Fibroblast of skin of abdomen (primary cell): ENCODE data around the gene NUP188.

Experiments used
- DNase-seq: peaks from one replicate; pipeline ENCODE4 v3.0.0-alpha.2; 2013

Gene NUP188

DNA sequence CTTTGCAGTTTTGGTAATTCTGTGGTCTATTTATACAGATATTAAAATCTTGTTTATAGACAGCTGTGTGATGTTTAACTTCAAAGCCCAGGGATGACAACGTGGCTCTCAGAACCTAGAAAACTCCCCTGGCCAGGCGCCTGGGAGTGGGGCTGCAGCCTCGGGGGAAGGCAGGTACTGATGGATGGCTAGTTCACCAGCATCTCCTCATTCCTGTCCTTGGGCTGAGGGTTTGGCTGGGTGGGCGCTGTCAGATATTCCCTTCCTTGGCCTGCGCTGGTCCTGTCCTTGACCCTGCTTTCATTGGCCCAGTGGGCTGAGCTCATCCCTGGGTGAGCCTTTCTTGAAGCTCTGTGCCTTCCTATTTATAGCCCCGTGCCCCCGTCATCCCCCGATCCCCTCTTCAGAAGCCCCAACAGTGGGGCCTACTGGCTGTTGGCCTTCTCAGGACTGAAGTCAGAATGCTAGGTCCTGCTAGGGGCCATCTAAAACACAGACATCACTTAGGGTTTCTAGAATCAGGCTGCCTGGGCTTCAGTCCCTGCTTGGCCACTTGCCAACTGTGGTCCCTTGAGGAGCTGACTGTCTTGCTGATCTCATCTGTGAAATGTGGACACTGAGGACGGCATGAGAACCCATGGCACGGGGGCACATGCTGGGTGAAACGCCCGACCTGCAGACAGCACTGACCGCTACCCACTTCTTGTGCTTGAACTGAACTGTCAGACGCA, 59.7 kb downstream of the NUP188 start:
- DNase-seq = no peak

- DNase-seq = no peak
Observed at GRCh38 chr9:129007766-129008468, 60.4 kb downstream of the NUP188 start.

DNA sequence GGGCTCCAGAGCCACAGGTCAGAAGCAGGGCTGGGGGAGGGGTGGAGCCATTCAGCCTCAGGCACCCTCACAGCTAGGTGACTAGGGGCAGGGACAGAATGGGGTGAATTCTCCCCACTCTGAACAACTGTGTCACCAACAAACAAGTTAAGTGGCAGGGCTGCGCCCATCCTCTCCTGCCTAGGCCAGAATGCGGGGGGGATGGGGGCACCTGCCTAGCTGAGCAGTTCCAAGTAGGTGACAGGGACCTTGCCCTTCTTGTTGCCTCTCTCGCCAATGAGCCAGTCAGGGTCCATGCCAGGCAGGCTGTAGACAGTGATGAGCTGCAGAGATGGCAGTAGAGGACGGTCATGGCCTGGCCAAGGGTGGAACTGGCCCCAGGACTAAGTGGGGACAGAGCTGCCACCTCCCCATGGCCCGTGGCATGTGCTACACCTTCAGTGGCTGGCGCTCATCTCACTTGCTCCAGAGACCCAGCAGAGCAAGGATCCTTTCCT, 61.0 kb downstream of the NUP188 start:
- DNase-seq = no peak

DNA sequence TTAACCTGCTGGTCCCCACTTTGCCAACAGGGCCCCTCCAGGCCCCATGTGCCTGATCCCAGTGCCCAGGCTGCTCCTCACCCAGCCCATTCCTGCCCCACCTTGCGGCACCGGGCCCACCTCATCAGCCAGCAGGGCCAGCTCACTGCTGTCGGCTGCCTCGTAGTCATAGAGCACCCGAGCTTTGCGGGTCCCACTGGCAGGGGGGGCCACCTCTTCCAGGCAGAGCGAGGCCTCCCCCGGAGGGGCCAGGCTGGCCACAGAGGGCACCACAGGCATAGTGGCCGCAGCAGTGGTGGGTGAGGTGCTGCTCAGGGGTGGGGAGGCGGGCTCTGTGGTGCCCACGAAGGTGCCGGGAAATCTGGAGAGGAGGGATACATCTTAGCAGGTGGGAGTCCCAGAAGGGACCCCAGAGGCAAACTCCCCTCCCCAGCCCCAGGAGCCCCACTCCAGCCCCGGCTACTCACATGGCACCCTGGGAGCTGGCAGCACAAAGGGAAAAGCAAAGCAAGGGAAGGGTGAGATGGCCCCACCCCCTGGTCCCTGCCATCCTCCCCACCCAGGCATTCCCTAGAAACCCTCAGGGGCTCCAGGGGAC, 61.6 kb downstream of the NUP188 start:
- no peak for DNase-seq

DNA sequence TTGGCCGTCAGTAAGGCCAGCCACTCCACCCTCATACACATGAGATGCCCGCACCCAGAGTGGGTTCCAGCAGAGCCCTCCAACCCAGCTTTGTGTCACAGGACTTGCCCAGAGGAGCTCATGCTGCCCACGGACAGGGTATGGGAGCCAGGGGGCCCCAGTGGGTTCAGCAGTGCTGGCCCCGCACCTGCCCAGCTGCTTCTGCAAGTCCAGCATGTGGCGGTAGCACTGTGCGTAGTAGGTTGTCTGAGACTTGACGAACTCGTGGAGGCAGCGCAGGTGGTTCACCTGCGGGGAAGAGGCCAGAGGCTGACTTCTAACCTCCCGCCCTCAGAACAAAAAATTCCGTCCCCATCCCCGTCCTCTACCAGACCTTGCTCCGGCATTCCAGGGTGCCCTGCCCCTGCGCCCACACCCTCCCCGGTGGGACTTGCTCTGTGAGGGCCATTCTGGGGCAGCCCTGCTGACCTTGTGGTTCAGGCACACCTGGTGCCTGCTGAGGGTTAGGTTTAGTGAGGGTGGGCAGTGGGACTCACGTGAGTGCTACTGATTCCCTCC, 62.2 kb downstream of the NUP188 start:
- no peak for DNase-seq

- no peak for DNase-seq
Observed at GRCh38 chr9:129010267-129010975, 62.9 kb downstream of the NUP188 start.

GRCh38 chr9:129011170-129011569, 63.7 kb downstream of the NUP188 start:
- no peak for DNase-seq

DNA sequence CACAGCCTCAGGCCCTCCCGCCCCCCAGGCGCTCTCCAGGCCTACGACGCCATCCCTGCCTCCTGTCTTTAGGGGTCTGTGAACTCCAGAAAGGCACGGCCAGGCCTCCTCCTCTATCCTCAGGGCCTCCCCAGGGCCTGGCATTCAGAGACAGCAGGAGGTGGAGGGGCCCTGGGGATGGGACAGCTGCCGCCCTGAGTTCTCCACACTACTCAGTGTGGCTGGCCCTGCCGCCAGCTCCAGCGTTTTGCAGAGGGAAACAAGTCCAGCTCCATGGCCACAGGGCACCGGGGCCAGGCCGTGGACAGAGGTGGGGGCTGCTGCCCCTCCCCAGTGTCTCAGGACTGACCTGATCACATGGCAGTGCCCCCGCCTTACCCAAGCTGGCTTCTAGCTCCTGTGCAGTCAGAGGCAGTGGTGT, 64.3 kb downstream of the NUP188 start:
- no peak for DNase-seq

GRCh38 chr9:129012343-129012742, 64.8 kb downstream of the NUP188 start:
- no peak for DNase-seq

- DNase-seq = no peak
Observed at GRCh38 chr9:129012893-129013448, 65.5 kb downstream of the NUP188 start.

DNA sequence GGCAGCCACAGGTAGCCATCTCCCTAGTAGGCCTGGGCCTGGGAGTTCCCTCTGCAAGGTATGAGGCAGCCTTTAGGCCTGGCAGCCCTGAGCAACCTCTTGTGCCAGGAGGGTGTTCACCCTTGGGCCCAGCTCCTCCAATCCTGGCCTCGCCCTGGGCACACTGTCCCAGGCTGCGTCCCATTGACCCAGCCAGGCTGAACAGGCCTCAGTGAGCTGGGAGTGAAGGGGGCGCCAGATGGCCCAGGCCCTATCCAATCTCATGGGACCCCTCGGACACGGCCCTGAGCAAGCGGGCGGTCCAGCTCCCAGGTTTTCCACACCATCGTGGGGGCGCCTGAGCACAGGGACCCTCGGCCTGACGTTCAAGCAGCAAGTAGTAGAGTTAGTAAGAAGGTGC, 66.2 kb downstream of the NUP188 start:
- no peak for DNase-seq

- no peak for DNase-seq
Observed at GRCh38 chr9:129014124-129014523, 66.6 kb downstream of the NUP188 start.

DNA sequence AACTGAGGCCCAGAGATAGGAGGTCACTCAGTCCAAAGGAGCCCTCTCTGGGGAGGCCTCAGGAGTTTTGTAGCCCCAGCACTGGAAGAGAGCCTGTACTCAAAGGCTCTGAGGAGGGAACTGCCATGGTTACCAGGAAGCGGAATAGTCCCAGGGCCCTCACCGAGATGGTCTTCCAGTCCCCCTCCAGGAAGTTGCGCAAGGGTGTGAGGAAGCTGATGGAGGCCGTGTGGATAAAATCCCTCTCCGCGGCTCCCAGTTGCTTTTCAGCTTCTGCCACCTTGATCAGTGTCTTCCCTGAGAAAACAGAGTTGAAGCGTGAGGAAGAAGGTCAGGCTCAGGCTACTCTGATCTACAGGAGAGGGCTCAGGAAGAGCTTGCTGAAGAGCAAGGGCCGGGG, 67.1 kb downstream of the NUP188 start:
- DNase-seq = no peak

GRCh38 chr9:129021091-129021490, 73.6 kb downstream of the NUP188 start:
- no peak for DNase-seq

- no peak for DNase-seq
Observed at GRCh38 chr9:129022037-129022436, 74.5 kb downstream of the NUP188 start.

- DNase-seq = peak; percentile 74
Observed at GRCh38 chr9:129023036-129023907, 75.8 kb downstream of the NUP188 start.

DNA sequence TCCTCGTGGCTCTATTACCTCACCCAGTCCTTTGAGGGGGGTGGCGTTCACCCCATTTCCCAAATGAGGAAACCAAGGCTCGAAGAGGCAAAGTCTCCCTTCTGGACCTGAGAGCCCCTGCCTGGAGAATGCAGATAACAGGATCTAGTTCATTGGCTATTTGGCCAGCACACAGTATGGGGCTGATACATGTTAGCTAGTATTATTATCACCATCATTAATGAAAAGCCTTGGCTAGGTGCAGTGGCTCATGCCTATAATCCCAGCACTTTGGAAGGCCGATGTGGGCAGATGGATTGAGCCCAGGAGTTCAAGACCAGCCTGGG, 76.4 kb downstream of the NUP188 start:
- no peak for DNase-seq

GRCh38 chr9:129026442-129027223, 79.1 kb downstream of the NUP188 start:
- DNase-seq = no peak

DNA sequence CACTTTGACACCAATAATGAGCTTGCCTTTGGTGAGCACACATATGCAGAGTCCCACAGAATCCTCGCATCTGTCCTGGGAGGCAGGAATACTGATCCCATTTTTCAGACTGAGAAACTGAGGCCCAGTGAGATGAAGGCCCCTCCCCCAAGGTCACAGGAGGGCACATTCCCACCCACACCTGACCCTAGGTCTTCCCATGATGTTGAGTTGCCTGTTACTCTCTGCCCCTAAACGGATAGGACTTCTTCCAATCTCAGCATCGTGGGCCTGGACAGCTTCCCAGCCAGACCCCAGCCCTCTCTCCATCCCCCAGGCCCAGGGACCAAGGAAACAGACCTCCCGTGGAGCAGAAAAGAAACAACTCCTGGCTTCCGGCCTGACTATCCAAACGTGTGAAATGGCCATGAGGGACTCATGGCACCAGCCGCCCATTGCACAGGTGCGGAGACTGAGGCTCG, 79.8 kb downstream of the NUP188 start:
- DNase-seq = no peak

GRCh38 chr9:129027685-129028191, 80.2 kb downstream of the NUP188 start:
- no peak for DNase-seq
